ENCODE results near the gene SUGCT.
"Not testable (repeated sequence)": the region's sequence is repeated elsewhere in the genome, so short reads cannot be mapped to it uniquely, and the experiment has no call there.

The SUGCT gene

GRCh38 chr7:40595832-40596231, 461.0 kb downstream of the SUGCT start:
- DNase-seq (ENCODE audit: low read depth, low spot score), result no peak
- H3K9ac ChIP-seq (ENCODE audit: insufficient read length), result no peak overlapping the region
- H3K9me3 ChIP-seq (ENCODE audit: low read depth, low read length), result no peaks in the 10 kb centered on the region
- H3K36me3 ChIP-seq (ENCODE audit: insufficient read depth, low read length), result no peaks in the 10 kb centered on the region
- H3K4me3 ChIP-seq, result no peak overlapping the region
- no peak for TF ChIP-seq EZH2 (IDR thresholded peaks at IDR 0.05)
- no peak for TF ChIP-seq POLR2AphosphoS5 (IDR thresholded peaks at IDR 0.05; ENCODE audit: borderline replicate concordance, low read depth, low read length)
- TF ChIP-seq FOXP2 (optimal IDR thresholded peaks at IDR 0.05; ENCODE audit: control extremely low read depth, extremely low read length, insufficient read depth), result no peak
- no peak overlapping the region for H3K27ac ChIP-seq

- TF ChIP-seq POLR2AphosphoS5 (IDR thresholded peaks at IDR 0.05; ENCODE audit: borderline replicate concordance, low read depth, low read length), result no peak
- no peak for TF ChIP-seq FOXP2 (optimal IDR thresholded peaks at IDR 0.05; ENCODE audit: control extremely low read depth, extremely low read length, insufficient read depth)
- TF ChIP-seq EZH2 (IDR thresholded peaks at IDR 0.05), result no peak
- Histone ChIP-seq H3K36me3 (ENCODE audit: insufficient read depth, low read length) (no peaks in the 10 kb centered on the region), H3K27ac (no peak overlapping the region), H3K4me3 (no peak overlapping the region), H3K9ac (ENCODE audit: insufficient read length) (no peak overlapping the region), H3K9me3 (ENCODE audit: low read depth, low read length) (no peaks in the 10 kb centered on the region)
- DNase-seq (ENCODE audit: low read depth, low spot score), result no peak
These were observed 462.7 kb downstream of the SUGCT start for GRCh38 chr7:40597517-40597916.

GRCh38 chr7:40598915-40599314, 464.1 kb downstream of the SUGCT start:
- Histone ChIP-seq H3K9me3 (ENCODE audit: low read depth, low read length) (no peaks in the 10 kb centered on the region), H3K36me3 (ENCODE audit: insufficient read depth, low read length) (no peaks in the 10 kb centered on the region), H3K27ac (no peak overlapping the region), H3K9ac (ENCODE audit: insufficient read length) (no peak overlapping the region), H3K4me3 (no peak overlapping the region)
- TF ChIP-seq POLR2AphosphoS5 (IDR thresholded peaks at IDR 0.05; ENCODE audit: borderline replicate concordance, low read depth, low read length) (no peak), FOXP2 (optimal IDR thresholded peaks at IDR 0.05; ENCODE audit: control extremely low read depth, extremely low read length, insufficient read depth) (no peak), EZH2 (IDR thresholded peaks at IDR 0.05) (no peak)
- no peak for DNase-seq (ENCODE audit: low read depth, low spot score)

- Histone ChIP-seq H3K9me3 (ENCODE audit: low read depth, low read length) (no peaks in the 10 kb centered on the region), H3K27ac (no peak overlapping the region), H3K36me3 (ENCODE audit: insufficient read depth, low read length) (no peaks in the 10 kb centered on the region), H3K9ac (ENCODE audit: insufficient read length) (no peak overlapping the region), H3K4me3 (no peak overlapping the region)
- TF ChIP-seq FOXP2 (optimal IDR thresholded peaks at IDR 0.05; ENCODE audit: control extremely low read depth, extremely low read length, insufficient read depth) (no peak), EZH2 (IDR thresholded peaks at IDR 0.05) (no peak), POLR2AphosphoS5 (IDR thresholded peaks at IDR 0.05; ENCODE audit: borderline replicate concordance, low read depth, low read length) (no peak)
- DNase-seq (ENCODE audit: low read depth, low spot score), result no peak
These were observed 465.0 kb downstream of the SUGCT start for GRCh38 chr7:40599836-40600235.

- not testable (repeated sequence) for H3K27ac ChIP-seq; H3K9ac ChIP-seq (ENCODE audit: insufficient read length); DNase-seq (ENCODE audit: low read depth, low spot score); H3K9me3 ChIP-seq (ENCODE audit: low read depth, low read length); H3K4me3 ChIP-seq; H3K36me3 ChIP-seq (ENCODE audit: insufficient read depth, low read length)
These were observed 467.5 kb downstream of the SUGCT start for GRCh38 chr7:40602351-40602750.

- H3K4me3 ChIP-seq, result no peak overlapping the region
- no peaks in the 10 kb centered on the region for H3K9me3 ChIP-seq (ENCODE audit: low read depth, low read length)
- H3K9ac ChIP-seq (ENCODE audit: insufficient read length), result no peak overlapping the region
- TF ChIP-seq FOXP2 (optimal IDR thresholded peaks at IDR 0.05; ENCODE audit: control extremely low read depth, extremely low read length, insufficient read depth), result no peak
- no peak for TF ChIP-seq POLR2AphosphoS5 (IDR thresholded peaks at IDR 0.05; ENCODE audit: borderline replicate concordance, low read depth, low read length)
- TF ChIP-seq EZH2 (IDR thresholded peaks at IDR 0.05), result no peak
- no peak overlapping the region for H3K27ac ChIP-seq
- DNase-seq (ENCODE audit: low read depth, low spot score), result no peak
- H3K36me3 ChIP-seq (ENCODE audit: insufficient read depth, low read length), result no peaks in the 10 kb centered on the region
These were observed 470.0 kb downstream of the SUGCT start for GRCh38 chr7:40604601-40605438.

GRCh38 chr7:40608321-40609075, 473.7 kb downstream of the SUGCT start:
- no peak overlapping the region for H3K27ac ChIP-seq
- H3K9ac ChIP-seq (ENCODE audit: insufficient read length), result no peak overlapping the region
- no peak overlapping the region for H3K4me3 ChIP-seq
- H3K9me3 ChIP-seq (ENCODE audit: low read depth, low read length), result no peaks in the 10 kb centered on the region
- no peak for DNase-seq (ENCODE audit: low read depth, low spot score)
- TF ChIP-seq EZH2 (IDR thresholded peaks at IDR 0.05), result no peak
- no peak for TF ChIP-seq FOXP2 (optimal IDR thresholded peaks at IDR 0.05; ENCODE audit: control extremely low read depth, extremely low read length, insufficient read depth)
- TF ChIP-seq POLR2AphosphoS5 (IDR thresholded peaks at IDR 0.05; ENCODE audit: borderline replicate concordance, low read depth, low read length), result no peak
- no peaks in the 10 kb centered on the region for H3K36me3 ChIP-seq (ENCODE audit: insufficient read depth, low read length)

- no peak for DNase-seq (ENCODE audit: low read depth, low spot score)
- TF ChIP-seq FOXP2 (optimal IDR thresholded peaks at IDR 0.05; ENCODE audit: control extremely low read depth, extremely low read length, insufficient read depth), result no peak
- TF ChIP-seq POLR2AphosphoS5 (IDR thresholded peaks at IDR 0.05; ENCODE audit: borderline replicate concordance, low read depth, low read length), result no peak
- TF ChIP-seq EZH2 (IDR thresholded peaks at IDR 0.05), result no peak
- no peaks in the 10 kb centered on the region for H3K36me3 ChIP-seq (ENCODE audit: insufficient read depth, low read length)
- H3K27ac ChIP-seq, result no peak overlapping the region
- H3K9ac ChIP-seq (ENCODE audit: insufficient read length), result no peak overlapping the region
- no peak overlapping the region for H3K4me3 ChIP-seq
- no peaks in the 10 kb centered on the region for H3K9me3 ChIP-seq (ENCODE audit: low read depth, low read length)
These were observed 475.7 kb downstream of the SUGCT start for GRCh38 chr7:40610461-40610860.

All from SK-N-MC (cell line).